Parathyroid adenoma (tissue), 2 donors: ENCODE results near the gene ME2.

Experiments
- H2AFZ ChIP-seq: fragments of 300-600 bp; sonication (generic); one replicate; pipeline ENCODE4 v1.7.0; 2017; ENCODE audit warnings: antibody characterized with exemption, mild to moderate bottlenecking
- H3K27ac ChIP-seq: fragments of 300-600 bp; sonication (generic); one replicate; pipeline ENCODE4 v1.7.0; 2017
- H3K27me3 ChIP-seq: fragments of 300-600 bp; sonication (generic); one replicate; pipeline ENCODE4 v1.7.0; 2017; ENCODE audit warnings: low read length; ENCODE audit not compliant: control insufficient read depth, insufficient read depth
- H3K36me3 ChIP-seq: fragments of 300-600 bp; sonication (generic); one replicate; pipeline ENCODE4 v1.7.0; 2017; ENCODE audit warnings: low read length; ENCODE audit not compliant: control insufficient read depth, insufficient read depth
- H3K4me1 ChIP-seq: fragments of 300-600 bp; sonication (generic); one replicate; pipeline ENCODE4 v1.7.0; 2017; ENCODE audit warnings: control low read depth
- H3K4me2 ChIP-seq: fragments of 300-600 bp; sonication (generic); one replicate; pipeline ENCODE4 v1.7.0; 2017; ENCODE audit warnings: low read length
- H3K4me3 ChIP-seq: fragments of 300-600 bp; sonication (generic); one replicate; pipeline ENCODE4 v1.7.0; 2017; ENCODE audit warnings: low read depth, low read length
- H3K79me2 ChIP-seq: fragments of 300-600 bp; sonication (generic); one replicate; pipeline ENCODE4 v1.7.0; 2017; ENCODE audit warnings: control low read depth
- H3K9ac ChIP-seq: fragments of 300-600 bp; sonication (generic); one replicate; pipeline ENCODE4 v1.7.0; 2017; ENCODE audit warnings: mild to moderate bottlenecking
- H3K9me3 ChIP-seq: fragments of 300-600 bp; sonication (generic); one replicate; pipeline ENCODE4 v1.7.0; 2017; ENCODE audit warnings: low read length; ENCODE audit not compliant: control insufficient read depth
- CTCF ChIP-seq: fragments of 300-600 bp; sonication (generic); IDR thresholded peaks from one replicate; pipeline ENCODE4 v1.7.0; 2017; ENCODE audit warnings: antibody characterized with exemption, mild to moderate bottlenecking
- donor health status: primary hyperparathyroidism.

ME2 gene

GRCh38 chr18:50949185-50949584 lies 70.3 kb downstream of the ME2 start:
- no peaks in the 10 kb centered on the region for H3K79me2 ChIP-seq
- no peak overlapping the region for H2AFZ ChIP-seq
- no peaks in the 10 kb centered on the region for H3K36me3 ChIP-seq
- no peak overlapping the region for H3K4me3 ChIP-seq
- no peak for TF ChIP-seq CTCF
- H3K4me2 ChIP-seq, result no peak overlapping the region
- H3K9me3 ChIP-seq, result no peaks in the 10 kb centered on the region
- no peaks in the 10 kb centered on the region for H3K4me1 ChIP-seq
- H3K27me3 ChIP-seq, result no peaks in the 10 kb centered on the region
- no peak overlapping the region for H3K9ac ChIP-seq
- no peak overlapping the region for H3K27ac ChIP-seq

GRCh38 chr18:50950626-50951025 lies 71.7 kb downstream of the ME2 start:
- Histone ChIP-seq H3K79me2 (no peaks in the 10 kb centered on the region), H3K36me3 (no peaks in the 10 kb centered on the region), H3K4me2 (no peak overlapping the region), H3K9ac (no peak overlapping the region), H3K9me3 (no peaks in the 10 kb centered on the region), H3K27ac (no peak overlapping the region), H3K4me3 (no peak overlapping the region), H2AFZ (no peak overlapping the region), H3K4me1 (no peaks in the 10 kb centered on the region), H3K27me3 (no peaks in the 10 kb centered on the region)
- no peak for TF ChIP-seq CTCF

GRCh38 chr18:50953822-50954221 lies 74.9 kb downstream of the ME2 start:
- no peak overlapping the region for H3K4me3 ChIP-seq
- H3K4me1 ChIP-seq, result no peaks in the 10 kb centered on the region

DNA sequence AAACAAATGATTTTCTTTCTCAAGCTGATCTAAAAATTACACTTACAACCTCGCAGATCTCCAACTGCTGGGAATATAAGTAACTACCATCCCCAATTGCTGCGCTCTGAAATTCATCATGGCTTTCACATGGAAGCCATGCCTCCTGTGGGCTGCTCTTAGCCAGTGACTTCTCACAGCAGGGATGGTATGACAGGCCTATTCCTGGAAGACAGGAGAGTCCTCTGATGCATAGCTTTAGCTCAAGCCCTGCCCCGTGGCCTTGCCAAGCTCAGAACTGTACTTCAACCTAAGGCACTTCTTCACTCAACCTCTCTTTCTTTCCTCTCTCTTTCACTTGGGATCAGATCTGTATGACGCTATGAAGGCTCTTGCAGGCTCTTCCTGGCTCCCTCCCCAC lies 76.3 kb downstream of the ME2 start:
- H3K36me3 ChIP-seq, result no peaks in the 10 kb centered on the region
- H3K4me1 ChIP-seq, result no peaks in the 10 kb centered on the region
- no peaks in the 10 kb centered on the region for H3K27me3 ChIP-seq
- no peaks in the 10 kb centered on the region for H3K9me3 ChIP-seq
- H3K79me2 ChIP-seq, result no peaks in the 10 kb centered on the region
- no peak overlapping the region for H3K9ac ChIP-seq
- H3K4me3 ChIP-seq, result no peak overlapping the region
- H3K4me2 ChIP-seq, result no peak overlapping the region
- no peak for TF ChIP-seq CTCF
- no peak overlapping the region for H2AFZ ChIP-seq
- H3K27ac ChIP-seq, result no peak overlapping the region

More at GRCh38 chr18:50953822-50954221, 74.9 kb downstream of the ME2 start:
- no peaks in the 10 kb centered on the region for H3K79me2 ChIP-seq
- no peaks in the 10 kb centered on the region for H3K36me3 ChIP-seq
- H3K27me3 ChIP-seq, result no peaks in the 10 kb centered on the region
- no peaks in the 10 kb centered on the region for H3K9me3 ChIP-seq
- H3K4me2 ChIP-seq, result no peak overlapping the region
- no peak overlapping the region for H2AFZ ChIP-seq
- no peak for TF ChIP-seq CTCF
- no peak overlapping the region for H3K27ac ChIP-seq
- H3K9ac ChIP-seq, result no peak overlapping the region

DNA sequence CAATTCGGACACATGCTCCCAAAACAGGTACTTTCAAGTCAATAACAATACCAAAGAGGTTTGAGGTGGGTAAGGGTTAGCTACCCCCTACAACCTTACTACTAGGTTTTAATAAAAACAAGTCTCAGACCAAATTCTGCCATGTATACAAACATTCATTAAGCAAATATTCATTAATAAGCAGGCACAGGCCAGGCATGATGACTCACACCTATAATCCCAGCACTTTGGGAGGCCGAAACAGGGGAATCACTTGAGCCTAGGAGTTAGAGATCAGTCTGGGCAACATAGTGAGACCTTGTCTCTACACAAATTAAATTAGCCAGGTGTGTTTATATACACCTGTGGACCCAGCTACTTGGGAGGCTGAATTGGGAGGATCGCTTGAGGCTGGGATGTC lies 77.2 kb downstream of the ME2 start:
- H3K4me2 ChIP-seq, result no peak overlapping the region
- H3K4me3 ChIP-seq, result no peak overlapping the region
- no peaks in the 10 kb centered on the region for H3K27me3 ChIP-seq
- no peak overlapping the region for H3K27ac ChIP-seq
- no peak overlapping the region for H2AFZ ChIP-seq
- H3K9me3 ChIP-seq, result no peaks in the 10 kb centered on the region
- H3K4me1 ChIP-seq, result no peaks in the 10 kb centered on the region
- TF ChIP-seq CTCF, result no peak
- no peak overlapping the region for H3K9ac ChIP-seq
- no peaks in the 10 kb centered on the region for H3K79me2 ChIP-seq
- H3K36me3 ChIP-seq, result no peaks in the 10 kb centered on the region
